GM12872 (cell line): ENCODE data around the gene GLT6D1.

Experiments
- CTCF ChIP-seq: IDR thresholded peaks from 3 replicates; pipeline ENCODE4 v1.5.1; 2011; ENCODE audit warnings: low read depth, mild to moderate bottlenecking, low read length, moderate library complexity; ENCODE audit not compliant: insufficient read depth

Gene GLT6D1

DNA sequence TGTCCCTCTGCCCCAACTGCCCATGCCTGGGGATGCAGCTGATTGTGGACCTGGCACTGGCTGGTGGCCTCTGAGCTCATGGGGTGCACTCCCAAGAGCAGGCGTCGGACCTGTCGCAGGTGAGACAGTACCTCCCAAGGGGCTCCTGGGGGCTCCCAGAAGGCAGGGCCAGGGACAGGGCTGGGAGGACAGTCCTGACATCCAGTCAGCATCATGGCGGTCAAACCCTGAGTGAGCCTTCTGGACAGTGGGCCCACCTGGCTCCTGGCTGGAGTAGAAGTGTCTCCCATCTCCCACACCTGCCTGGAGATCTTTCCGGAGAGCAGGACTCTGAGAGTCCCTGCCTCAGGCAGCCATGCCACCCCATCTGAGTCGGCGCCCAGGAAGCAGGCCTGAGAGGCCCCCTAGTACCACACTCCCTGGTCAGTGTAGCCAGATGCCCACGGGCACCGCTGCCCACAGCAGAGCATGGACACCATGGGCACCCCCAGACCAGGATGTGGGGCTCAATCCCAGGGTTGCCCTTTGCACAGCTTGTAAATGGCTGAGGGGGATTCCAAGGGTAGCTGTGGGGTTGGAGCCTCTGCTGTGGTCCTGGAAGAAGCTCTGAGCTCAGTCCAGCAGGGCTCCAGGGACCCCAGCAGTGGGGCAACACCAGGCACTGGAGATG is 30.4 kb upstream of the GLT6D1 start:
- TF ChIP-seq CTCF = no peak

DNA sequence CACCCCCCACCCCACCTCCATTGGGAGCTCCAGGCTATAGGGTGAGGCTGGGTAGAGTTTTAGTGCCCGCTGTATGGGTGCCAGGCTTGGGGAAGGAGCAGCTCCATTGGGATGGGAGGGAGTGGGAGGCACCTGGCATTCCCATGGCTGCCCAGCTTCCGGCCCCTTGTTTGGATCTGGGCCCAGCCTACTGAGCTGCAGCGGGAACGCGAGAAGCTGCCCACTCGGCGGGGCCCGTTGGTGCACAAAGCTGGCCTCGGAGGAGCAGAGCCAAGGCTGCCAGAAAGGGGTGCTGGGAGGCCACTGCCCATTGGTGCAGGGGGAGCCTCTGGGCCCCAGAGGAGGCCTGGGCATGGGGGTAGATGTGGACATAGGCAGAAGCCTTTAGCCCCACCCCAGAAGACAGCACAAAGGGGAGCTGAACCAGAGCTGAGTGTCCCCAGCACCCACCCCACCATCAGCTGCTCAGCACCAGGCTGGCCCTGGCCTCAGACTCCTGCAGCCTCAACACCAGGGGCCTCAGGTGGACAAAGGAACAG is 28.2 kb upstream of the GLT6D1 start:
- no peak for TF ChIP-seq CTCF

DNA sequence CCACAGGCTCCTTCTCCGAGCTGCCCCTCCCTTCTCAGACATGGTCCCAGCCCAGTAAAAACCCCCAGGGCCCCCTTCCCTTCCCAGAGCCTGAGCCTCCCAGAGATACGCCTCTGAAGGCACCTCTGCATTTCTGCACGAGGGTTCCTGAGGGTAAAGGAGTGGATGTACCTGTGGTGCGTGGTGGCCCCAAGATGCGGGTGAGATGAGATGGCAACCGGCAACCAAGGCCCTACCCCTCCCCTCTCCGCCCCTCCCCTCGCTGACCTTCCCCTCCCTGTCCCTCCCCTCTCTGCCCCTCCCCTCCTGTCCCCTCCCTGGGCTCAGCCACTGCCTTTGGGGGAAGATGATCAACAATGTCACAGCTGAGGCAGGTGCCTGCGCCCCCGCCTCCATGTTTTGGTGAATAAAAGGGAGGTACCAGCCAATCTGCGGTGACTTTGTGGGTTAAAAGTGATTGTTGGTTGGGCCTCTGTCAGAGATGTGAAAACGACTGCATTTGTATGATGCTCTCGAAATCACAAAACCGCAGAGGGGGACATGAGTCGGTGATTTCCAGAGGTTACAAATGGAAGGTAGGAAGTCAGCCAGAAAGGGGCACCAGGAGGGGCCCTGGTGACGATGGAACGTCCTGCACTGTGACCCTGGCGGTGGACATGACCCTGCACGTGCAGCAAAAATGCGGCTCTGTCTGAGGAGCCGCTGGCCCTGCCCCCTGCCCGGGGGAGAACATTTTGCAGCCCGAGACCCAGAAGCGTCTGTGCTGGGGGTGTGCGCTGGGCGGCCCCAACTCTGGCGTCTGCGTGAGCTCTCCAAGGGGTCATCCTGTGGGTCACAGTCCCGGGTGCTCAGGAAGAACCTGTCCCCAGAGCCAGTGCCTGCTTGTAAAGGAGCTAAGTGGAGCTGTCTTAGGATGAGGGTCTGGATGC is 27.5 kb upstream of the GLT6D1 start:
- no peak for TF ChIP-seq CTCF

- no peak for TF ChIP-seq CTCF
These were observed 26.5 kb upstream of the GLT6D1 start for GRCh38 chr9:135665795-135666189.

GRCh38 chr9:135664801-135665794 is 25.8 kb upstream of the GLT6D1 start:
- TF ChIP-seq CTCF = no peak

GRCh38 chr9:135664266-135664665 is 24.9 kb upstream of the GLT6D1 start:
- TF ChIP-seq CTCF = no peak
